Body of pancreas (tissue), 4 donors: ENCODE data around the gene ZNF302.

Source experiments
- POLR2A ChIP-seq, 3 donors: fragments of 450-650 bp; IDR thresholded peaks; one replicate each; pipeline ENCODE4 v1.6.1; 2016; ENCODE audit warnings: antibody characterized with exemption in 3 of 3, mild to moderate bottlenecking in 2 of 3
- TF ChIP-seq, protein P1 (sequence below), 7 experiments: fragments of 450-650 bp in 4 of 7; fragments of 200-600 bp in 3 of 7; sonication (generic) in 3 of 7; IDR thresholded peaks; one replicate each; pipeline ENCODE4 v1.5.1; 2016 to 2019; ENCODE audit warnings: antibody characterized with exemption in 7 of 7

- peak; percentile 83 to 91 (median 87) for TF ChIP-seq POLR2A (IDR thresholded peaks at IDR 0.05)
- TF ChIP-seq, protein P1, sequence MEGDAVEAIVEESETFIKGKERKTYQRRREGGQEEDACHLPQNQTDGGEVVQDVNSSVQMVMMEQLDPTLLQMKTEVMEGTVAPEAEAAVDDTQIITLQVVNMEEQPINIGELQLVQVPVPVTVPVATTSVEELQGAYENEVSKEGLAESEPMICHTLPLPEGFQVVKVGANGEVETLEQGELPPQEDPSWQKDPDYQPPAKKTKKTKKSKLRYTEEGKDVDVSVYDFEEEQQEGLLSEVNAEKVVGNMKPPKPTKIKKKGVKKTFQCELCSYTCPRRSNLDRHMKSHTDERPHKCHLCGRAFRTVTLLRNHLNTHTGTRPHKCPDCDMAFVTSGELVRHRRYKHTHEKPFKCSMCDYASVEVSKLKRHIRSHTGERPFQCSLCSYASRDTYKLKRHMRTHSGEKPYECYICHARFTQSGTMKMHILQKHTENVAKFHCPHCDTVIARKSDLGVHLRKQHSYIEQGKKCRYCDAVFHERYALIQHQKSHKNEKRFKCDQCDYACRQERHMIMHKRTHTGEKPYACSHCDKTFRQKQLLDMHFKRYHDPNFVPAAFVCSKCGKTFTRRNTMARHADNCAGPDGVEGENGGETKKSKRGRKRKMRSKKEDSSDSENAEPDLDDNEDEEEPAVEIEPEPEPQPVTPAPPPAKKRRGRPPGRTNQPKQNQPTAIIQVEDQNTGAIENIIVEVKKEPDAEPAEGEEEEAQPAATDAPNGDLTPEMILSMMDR (IDR thresholded peaks at IDR 0.05): peak in 1 of 7 experiments; percentile 8
Measured at GRCh38 chr19:34733746-34734536, 56.5 kb downstream of the ZNF302 start, which contains the start of gene ZNF181.
